Nephron (organoid): Measurements from ENCODE around the gene CHID1.

Source experiments
- H3K27ac Mint-ChIP-seq, 3 experiments: 2 replicates each; pipeline ENCODE4 v1.8.0; 2020; ENCODE audit warnings: mixed read lengths in 3 of 3, mild to moderate bottlenecking in 2 of 3, moderate library complexity in 1 of 3
- H3K27me3 Mint-ChIP-seq: 2 replicates; pipeline ENCODE4 v1.8.0; 2021; ENCODE audit warnings: low read depth, mild to moderate bottlenecking, moderate library complexity, mixed read lengths
- H3K36me3 Mint-ChIP-seq: 2 replicates; pipeline ENCODE4 v1.8.0; 2020; ENCODE audit warnings: low read depth, mixed read lengths
- H3K4me1 Mint-ChIP-seq: 2 replicates; pipeline ENCODE4 v1.8.0; 2020; ENCODE audit warnings: mixed read lengths
- H3K4me3 Mint-ChIP-seq, 3 experiments: 2 replicates each; pipeline ENCODE4 v1.8.0; 2020; ENCODE audit warnings: mild to moderate bottlenecking in 3 of 3, mixed read lengths in 3 of 3, moderate library complexity in 2 of 3
- H3K9me3 Mint-ChIP-seq: 2 replicates; pipeline ENCODE4 v1.8.0; 2020; ENCODE audit warnings: mixed read lengths
- CTCF ChIP-seq, 3 experiments: fragments of 200-600 bp; sonication (generic); IDR thresholded peaks; one replicate each; pipeline ENCODE4 v1.5.0; 2021; ENCODE audit warnings: antibody characterized with exemption in 3 of 3; ENCODE audit not compliant: unreplicated experiment in 3 of 3

Gene CHID1

GRCh38 chr11:860234-861104, 50.1 kb downstream of the CHID1 start:
- H3K27ac Mint-ChIP-seq = peak overlapping the region; percentile 69 to 97 (median 90)
- no peak overlapping the region for H3K4me3 Mint-ChIP-seq
- H3K9me3 Mint-ChIP-seq = no peaks in the 10 kb centered on the region
- TF ChIP-seq CTCF (IDR thresholded peaks at IDR 0.05; ENCODE audit: unreplicated experiment in 3 of 3) = no peak
- no peaks in the 10 kb centered on the region for H3K27me3 Mint-ChIP-seq
- no peaks in the 10 kb centered on the region for H3K36me3 Mint-ChIP-seq
- H3K4me1 Mint-ChIP-seq = peaks cover 28% of the 10 kb centered on the region

GRCh38 chr11:859394-860131, 51.0 kb downstream of the CHID1 start:
- Mint-ChIP-seq H3K9me3 (no peaks in the 10 kb centered on the region), H3K27me3 (no peaks in the 10 kb centered on the region), H3K27ac (peak overlapping the region; percentile 69 to 97 (median 90)), H3K36me3 (no peaks in the 10 kb centered on the region), H3K4me3 (peak overlapping the region; percentile 74 to 86 (median 85)), H3K4me1 (peaks cover 28% of the 10 kb centered on the region)
- TF ChIP-seq CTCF (IDR thresholded peaks at IDR 0.05; ENCODE audit: unreplicated experiment in 3 of 3) = no peak

GRCh38 chr11:858762-859339, 51.8 kb downstream of the CHID1 start:
- Mint-ChIP-seq H3K27me3 (no peaks in the 10 kb centered on the region), H3K36me3 (no peaks in the 10 kb centered on the region), H3K4me3 (peak overlapping the region in 1 of 3 experiments; percentile 23), H3K9me3 (no peaks in the 10 kb centered on the region), H3K4me1 (peaks cover 28% of the 10 kb centered on the region), H3K27ac (peak overlapping the region in 1 of 3 experiments; percentile 25)
- TF ChIP-seq CTCF (IDR thresholded peaks at IDR 0.05; ENCODE audit: unreplicated experiment in 3 of 3) = no peak

GRCh38 chr11:858053-858761, 52.4 kb downstream of the CHID1 start:
- no peak for TF ChIP-seq CTCF (IDR thresholded peaks at IDR 0.05; ENCODE audit: unreplicated experiment in 3 of 3)
- Mint-ChIP-seq H3K27me3 (no peaks in the 10 kb centered on the region), H3K36me3 (no peaks in the 10 kb centered on the region), H3K27ac (peak overlapping the region in 1 of 3 experiments; percentile 25), H3K4me3 (peak overlapping the region in 2 of 3 experiments; percentile 24 to 43), H3K9me3 (no peaks in the 10 kb centered on the region), H3K4me1 (peaks cover 26% of the 10 kb centered on the region)

GRCh38 chr11:856397-856796, 54.2 kb downstream of the CHID1 start:
- Mint-ChIP-seq H3K4me3 (peak overlapping the region in 1 of 3 experiments; percentile 36), H3K9me3 (no peaks in the 10 kb centered on the region), H3K36me3 (no peaks in the 10 kb centered on the region), H3K27me3 (peaks cover 4% of the 10 kb centered on the region), H3K27ac (peak overlapping the region in 2 of 3 experiments; percentile 54 to 55), H3K4me1 (peaks cover 16% of the 10 kb centered on the region)
- TF ChIP-seq CTCF (IDR thresholded peaks at IDR 0.05; ENCODE audit: unreplicated experiment in 3 of 3) = no peak
